Liver (tissue), 3 donors: ENCODE data around the gene GNAI2.

Experiments used
- CTCF ChIP-seq: fragments of 150-350 bp; IDR thresholded peaks from 2 replicates; pipeline ENCODE4 v1.5.1; 2017; ENCODE audit warnings: improper control_type of control experiment, low read depth, low read length; ENCODE audit not compliant: missing input control
- GABPA ChIP-seq, 2 donors: IDR thresholded peaks in 1 of 2; conservative IDR thresholded peaks in 1 of 2; 2 replicates each; pipeline ENCODE4 v1.6.1; 2016; ENCODE audit warnings: antibody characterized with exemption in 2 of 2, mild to moderate bottlenecking in 1 of 2, moderate library complexity in 1 of 2
- TAF1 ChIP-seq: conservative IDR thresholded peaks from 2 replicates; pipeline ENCODE4 v1.6.1; 2016; ENCODE audit warnings: antibody characterized with exemption, mild to moderate bottlenecking
- YY1 ChIP-seq: IDR thresholded peaks from 2 replicates; pipeline ENCODE4 v1.6.1; 2016; ENCODE audit warnings: antibody characterized with exemption, mild to moderate bottlenecking
- donor health status: healthy.
- donor health status: healthy.

GRCh38 chr3:50222169-50222528 lies 13.9 kb upstream of the GNAI2 start:
- TF ChIP-seq CTCF (no peak), YY1 (no peak), GABPA (IDR thresholded peaks at IDR 0.05 in 1 of 2, conservative IDR thresholded peaks at IDR 0.05 in 1 of 2) (no peak), TAF1 (no peak)
